Epithelial cell of esophagus (primary cell): ENCODE results near the gene ZNF566.
A peak's percentile ranks its signal among the peaks of the same experiment; 100 is the strongest.

Experiments
- DNase-seq: peaks from one replicate; pipeline ENCODE4 v3.0.0; 2010; ENCODE audit warnings: low read depth
- H3K4me3 ChIP-seq: 2 replicates; pipeline ENCODE4 v1.5.1; 2011; ENCODE audit warnings: mild to moderate bottlenecking, low read length, control low read depth
- CTCF ChIP-seq: IDR thresholded peaks from 2 replicates; pipeline ENCODE4 v1.5.1; 2011; ENCODE audit warnings: low read depth, mild to moderate bottlenecking, low read length, control low read depth, inconsistent platforms; ENCODE audit not compliant: insufficient read depth; ENCODE audit errors: missing control alignments

ZNF566 gene

GRCh38 chr19:36489920-36490415, 607 bp upstream of the ZNF566 start:
- TF ChIP-seq CTCF: no peak
- peak overlapping the region; percentile 95 for H3K4me3 ChIP-seq
- DNase-seq: peak; percentile 91

GRCh38 chr19:36488846-36489117, 579 bp downstream of the ZNF566 start:
- TF ChIP-seq CTCF: no peak
- no peak for DNase-seq
- peak overlapping the region; percentile 95 for H3K4me3 ChIP-seq

GRCh38 chr19:36488118-36488845, 1.1 kb downstream of the ZNF566 start:
- no peak for TF ChIP-seq CTCF
- H3K4me3 ChIP-seq: peak overlapping the region; percentile 95
- no peak for DNase-seq

GRCh38 chr19:36483653-36484052, 5.7 kb downstream of the ZNF566 start:
- no peak overlapping the region for H3K4me3 ChIP-seq
- TF ChIP-seq CTCF: no peak
- no peak for DNase-seq

GRCh38 chr19:36482876-36483275, 6.5 kb downstream of the ZNF566 start:
- no peak overlapping the region for H3K4me3 ChIP-seq
- DNase-seq: peak; percentile 2
- TF ChIP-seq CTCF: no peak

GRCh38 chr19:36460046-36460445, 29.3 kb downstream of the ZNF566 start:
- H3K4me3 ChIP-seq: no peak overlapping the region
- no peak for TF ChIP-seq CTCF

GRCh38 chr19:36456831-36457230, 32.5 kb downstream of the ZNF566 start:
- no peak for DNase-seq
- no peak for TF ChIP-seq CTCF
- H3K4me3 ChIP-seq: no peak overlapping the region

More at GRCh38 chr19:36460046-36460445, 29.3 kb downstream of the ZNF566 start:
- DNase-seq: no peak
